ENCODE data around the gene GPC5. TPM values are rescaled to one million over a fixed set of nuclear protein-coding genes. Genes with fewer than 3 reads are reported as not detected.

Gene GPC5
- total RNA-seq, 1 donor from 2014 or later = 0.07 TPM

DNA sequence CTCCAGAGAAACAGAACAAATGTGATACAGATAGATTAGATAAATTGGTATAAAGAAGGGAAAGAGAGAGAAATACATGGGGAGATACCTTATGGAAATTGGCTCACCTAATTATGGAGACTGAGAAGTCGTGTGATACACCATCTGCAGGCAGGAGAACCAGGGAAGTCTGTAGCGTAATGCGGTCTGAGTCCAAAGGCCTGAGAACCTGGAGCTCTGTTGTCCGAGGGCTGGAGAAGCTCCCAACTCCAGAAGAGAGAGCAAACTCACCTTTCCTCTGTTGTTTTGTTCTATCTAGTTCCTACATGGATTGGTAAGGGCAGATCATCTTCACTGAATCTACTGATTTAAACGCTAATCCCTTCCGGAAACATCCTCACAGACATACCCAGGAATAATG is 1179.9 kb downstream of the GPC5 start:
- no peak for DNase-seq (ENCODE audit: low spot score)

DNA sequence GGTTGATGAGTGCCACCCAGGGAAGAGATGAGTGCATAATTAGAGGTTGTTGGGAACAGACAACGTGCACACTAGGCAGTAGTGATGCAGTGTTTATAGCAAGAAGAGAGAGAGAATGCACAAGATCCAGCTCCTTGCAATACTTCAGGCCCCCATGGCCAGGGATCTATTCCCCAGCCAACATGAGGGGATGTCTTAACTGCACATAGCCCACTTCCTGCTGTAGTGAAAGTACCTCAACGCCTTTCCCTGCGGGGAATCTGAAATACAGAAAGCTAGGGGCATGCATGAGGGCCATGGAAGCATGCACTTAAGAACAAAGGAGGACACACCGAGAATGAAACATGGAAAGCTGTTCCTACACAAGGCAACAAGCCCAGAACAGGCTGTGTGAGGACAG is 1191.5 kb downstream of the GPC5 start:
- Mint-ChIP-seq H3K9me3 (no peaks in the 10 kb centered on the region), H3K27ac (no peak overlapping the region), H3K4me1 (peaks cover 7% of the 10 kb centered on the region), H3K36me3 (no peaks in the 10 kb centered on the region), H3K4me3 (no peak overlapping the region), H3K27me3 (ENCODE audit: insufficient read depth, low read depth) (no peaks in the 10 kb centered on the region)
- no peak overlapping the region for H2AFZ ChIP-seq (replicated peaks)
- no peak for DNase-seq (ENCODE audit: low spot score)
- H3K79me2 ChIP-seq (ENCODE audit: low read depth) = no peaks in the 10 kb centered on the region
- no peaks in the 10 kb centered on the region for H3K9me3 ChIP-seq (ENCODE audit: low read depth)
- no peak for TF ChIP-seq EZH2phosphoT487 (IDR thresholded peaks at IDR 0.05)
- TF ChIP-seq EZH2 (IDR thresholded peaks at IDR 0.05) = no peak
- TF ChIP-seq, protein P1, sequence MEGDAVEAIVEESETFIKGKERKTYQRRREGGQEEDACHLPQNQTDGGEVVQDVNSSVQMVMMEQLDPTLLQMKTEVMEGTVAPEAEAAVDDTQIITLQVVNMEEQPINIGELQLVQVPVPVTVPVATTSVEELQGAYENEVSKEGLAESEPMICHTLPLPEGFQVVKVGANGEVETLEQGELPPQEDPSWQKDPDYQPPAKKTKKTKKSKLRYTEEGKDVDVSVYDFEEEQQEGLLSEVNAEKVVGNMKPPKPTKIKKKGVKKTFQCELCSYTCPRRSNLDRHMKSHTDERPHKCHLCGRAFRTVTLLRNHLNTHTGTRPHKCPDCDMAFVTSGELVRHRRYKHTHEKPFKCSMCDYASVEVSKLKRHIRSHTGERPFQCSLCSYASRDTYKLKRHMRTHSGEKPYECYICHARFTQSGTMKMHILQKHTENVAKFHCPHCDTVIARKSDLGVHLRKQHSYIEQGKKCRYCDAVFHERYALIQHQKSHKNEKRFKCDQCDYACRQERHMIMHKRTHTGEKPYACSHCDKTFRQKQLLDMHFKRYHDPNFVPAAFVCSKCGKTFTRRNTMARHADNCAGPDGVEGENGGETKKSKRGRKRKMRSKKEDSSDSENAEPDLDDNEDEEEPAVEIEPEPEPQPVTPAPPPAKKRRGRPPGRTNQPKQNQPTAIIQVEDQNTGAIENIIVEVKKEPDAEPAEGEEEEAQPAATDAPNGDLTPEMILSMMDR (IDR thresholded peaks at IDR 0.05) = no peak
- no peaks in the 10 kb centered on the region for H4K20me1 ChIP-seq (ENCODE audit: low read depth)
- H3K4me3 ChIP-seq = no peak overlapping the region
- no peaks in the 10 kb centered on the region for H3K36me3 ChIP-seq
- H3K4me1 ChIP-seq = no peaks in the 10 kb centered on the region
- no peak overlapping the region for H3K9ac ChIP-seq
- H3K27ac ChIP-seq = no peak overlapping the region
- H3F3A ChIP-seq (ENCODE audit: low read depth) = no peaks in the 10 kb centered on the region
- H3K4me2 ChIP-seq = no peak overlapping the region
- no peaks in the 10 kb centered on the region for H3K27me3 ChIP-seq

More for the DNA sequence above, 1179.9 kb downstream of the GPC5 start:
- H3K4me2 ChIP-seq = no peak overlapping the region
- H3K79me2 ChIP-seq (ENCODE audit: low read depth) = no peaks in the 10 kb centered on the region
- H3K27ac ChIP-seq = no peak overlapping the region
- H3K27me3 ChIP-seq = no peaks in the 10 kb centered on the region
- H2AFZ ChIP-seq (replicated peaks) = no peak overlapping the region
- H3K4me3 ChIP-seq = no peak overlapping the region
- no peaks in the 10 kb centered on the region for H3K36me3 Mint-ChIP-seq
- no peaks in the 10 kb centered on the region for H3K36me3 ChIP-seq
- no peaks in the 10 kb centered on the region for H3K9me3 Mint-ChIP-seq
- H3K9me3 ChIP-seq (ENCODE audit: low read depth) = no peaks in the 10 kb centered on the region
- H3F3A ChIP-seq (ENCODE audit: low read depth) = no peaks in the 10 kb centered on the region
- no peaks in the 10 kb centered on the region for H3K27me3 Mint-ChIP-seq (ENCODE audit: insufficient read depth, low read depth)
- H3K9ac ChIP-seq = no peak overlapping the region
- H3K4me1 ChIP-seq = no peaks in the 10 kb centered on the region
- TF ChIP-seq EZH2 (IDR thresholded peaks at IDR 0.05) = no peak
- no peak for TF ChIP-seq EZH2phosphoT487 (IDR thresholded peaks at IDR 0.05)
- TF ChIP-seq, protein P1 (IDR thresholded peaks at IDR 0.05) = no peak
- H3K4me1 Mint-ChIP-seq = no peaks in the 10 kb centered on the region
- H4K20me1 ChIP-seq (ENCODE audit: low read depth) = no peaks in the 10 kb centered on the region
- no peak overlapping the region for H3K27ac Mint-ChIP-seq
- no peak overlapping the region for H3K4me3 Mint-ChIP-seq

- no peaks in the 10 kb centered on the region for H3K36me3 ChIP-seq
- H3K27me3 ChIP-seq = no peaks in the 10 kb centered on the region
- no peak overlapping the region for H3K9ac ChIP-seq
- H3K79me2 ChIP-seq (ENCODE audit: low read depth) = no peaks in the 10 kb centered on the region
- H3K4me3 ChIP-seq = no peak overlapping the region
- Mint-ChIP-seq H3K9me3 (no peaks in the 10 kb centered on the region), H3K4me1 (peaks cover 7% of the 10 kb centered on the region), H3K27ac (no peak overlapping the region), H3K36me3 (no peaks in the 10 kb centered on the region), H3K4me3 (no peak overlapping the region), H3K27me3 (ENCODE audit: insufficient read depth, low read depth) (no peaks in the 10 kb centered on the region)
- no peaks in the 10 kb centered on the region for H3K4me1 ChIP-seq
- H2AFZ ChIP-seq (replicated peaks) = no peak overlapping the region
- H4K20me1 ChIP-seq (ENCODE audit: low read depth) = no peaks in the 10 kb centered on the region
- H3K4me2 ChIP-seq = no peak overlapping the region
- H3K9me3 ChIP-seq (ENCODE audit: low read depth) = no peaks in the 10 kb centered on the region
- no peaks in the 10 kb centered on the region for H3F3A ChIP-seq (ENCODE audit: low read depth)
- no peak for DNase-seq (ENCODE audit: low spot score)
- no peak for TF ChIP-seq EZH2phosphoT487 (IDR thresholded peaks at IDR 0.05)
- TF ChIP-seq, protein P1 (IDR thresholded peaks at IDR 0.05) = no peak
- TF ChIP-seq EZH2 (IDR thresholded peaks at IDR 0.05) = no peak
- H3K27ac ChIP-seq = no peak overlapping the region
Measured at GRCh38 chr13:92590503-92590908, 1192.1 kb downstream of the GPC5 start.
